Stimulated activated CD4-positive, alpha-beta T cell treated with anti-CD3 and anti-CD28 coated beads, Interleukin-4, amount 100 ng/mL, for 4 hours (primary cell): ENCODE results near the gene NAPSA.

Source experiments
- DNase-seq, 2 experiments: peaks; one replicate each; pipeline ENCODE4 v3.0.0-alpha.2; 2020

The NAPSA gene

DNA sequence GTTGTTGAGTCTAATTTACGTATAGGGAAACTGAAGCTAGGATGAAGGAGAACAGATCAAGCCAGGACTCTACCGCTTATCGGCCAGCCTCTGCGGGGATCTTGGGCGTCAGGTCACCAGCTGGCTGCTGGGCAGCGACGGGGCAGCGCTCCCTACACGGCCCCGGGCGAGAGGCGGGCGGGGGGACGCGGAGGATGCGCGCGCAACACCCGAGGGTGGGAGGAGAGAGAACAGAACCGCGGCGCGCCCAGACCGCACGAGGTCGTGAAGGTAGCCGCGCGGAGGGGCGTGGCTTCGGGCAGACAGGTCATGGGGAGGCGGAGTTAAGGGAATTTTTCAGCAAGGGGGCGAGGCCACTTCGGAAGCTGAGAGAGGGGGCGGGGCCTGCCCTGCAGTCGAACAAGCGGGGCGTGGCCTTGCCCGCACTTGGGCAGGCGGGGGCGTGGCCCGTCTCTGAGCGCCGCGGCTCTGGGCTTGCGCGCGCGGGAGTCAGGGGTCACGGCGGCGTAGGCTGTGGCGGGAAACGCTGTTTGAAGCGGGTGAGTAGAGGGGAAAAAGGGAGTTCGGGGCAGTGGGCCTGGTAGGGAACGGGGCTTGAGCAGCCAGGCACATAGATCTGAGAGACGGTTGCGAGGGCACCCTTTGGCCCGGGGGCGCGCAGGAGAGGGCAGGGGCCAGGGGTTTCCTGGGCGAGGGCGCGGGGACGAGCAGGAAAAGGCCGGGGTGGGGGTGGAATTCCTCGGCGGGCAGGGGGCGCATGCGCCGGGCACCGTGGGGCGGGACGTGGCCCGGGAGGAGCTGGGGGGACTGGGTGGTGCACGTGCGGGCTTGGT is 18.6 kb upstream of the NAPSA start, which contains the start of gene POLD1:
Gene POLD1, plus strand, starts transcription at position 496 of the 833 bp plus-strand sequence. CDS start 14,505 bp downstream, outside the sequence.
- DNase-seq = peak; percentile 99

DNA sequence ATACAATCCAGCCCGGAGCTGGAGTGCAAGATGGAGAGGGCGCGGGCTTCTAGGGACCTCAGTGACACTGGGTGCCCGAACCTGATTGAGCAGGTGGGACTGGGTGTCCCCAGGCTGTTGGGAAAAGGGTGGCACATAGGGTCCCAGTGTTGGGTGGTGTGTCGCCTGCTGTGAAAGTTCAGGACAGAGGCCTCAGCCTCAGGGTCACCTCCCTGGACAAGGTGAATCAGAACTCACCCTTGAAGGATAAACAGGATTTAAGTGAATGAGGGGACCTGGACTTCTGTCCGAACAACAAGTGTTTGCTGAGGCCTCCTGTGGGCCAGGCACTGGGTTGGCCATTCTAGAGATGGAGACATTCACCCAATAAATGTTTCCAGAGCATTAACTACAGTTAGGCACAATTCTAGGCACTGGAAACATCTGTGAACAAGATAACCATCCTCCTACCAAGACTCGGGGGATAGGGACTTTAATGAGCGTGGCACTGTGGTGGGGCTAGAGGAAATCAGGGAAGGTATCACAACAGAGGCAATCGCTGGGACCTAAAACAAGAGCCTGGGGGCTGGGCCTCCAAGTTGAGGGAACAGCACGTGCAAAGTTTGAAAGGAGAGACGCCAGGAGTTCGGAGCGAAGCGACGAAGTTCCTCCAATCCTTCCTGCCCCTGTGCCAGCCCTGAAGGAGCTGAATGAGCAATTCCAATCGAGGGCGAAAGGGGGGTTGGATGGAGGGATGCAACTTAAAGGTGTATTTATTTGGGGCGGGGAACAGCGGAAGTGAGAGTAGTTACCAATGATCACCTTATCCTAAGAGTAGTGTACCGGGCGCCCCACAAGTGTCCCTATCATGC is 17.8 kb upstream of the NAPSA start:
- no peak for DNase-seq

DNA sequence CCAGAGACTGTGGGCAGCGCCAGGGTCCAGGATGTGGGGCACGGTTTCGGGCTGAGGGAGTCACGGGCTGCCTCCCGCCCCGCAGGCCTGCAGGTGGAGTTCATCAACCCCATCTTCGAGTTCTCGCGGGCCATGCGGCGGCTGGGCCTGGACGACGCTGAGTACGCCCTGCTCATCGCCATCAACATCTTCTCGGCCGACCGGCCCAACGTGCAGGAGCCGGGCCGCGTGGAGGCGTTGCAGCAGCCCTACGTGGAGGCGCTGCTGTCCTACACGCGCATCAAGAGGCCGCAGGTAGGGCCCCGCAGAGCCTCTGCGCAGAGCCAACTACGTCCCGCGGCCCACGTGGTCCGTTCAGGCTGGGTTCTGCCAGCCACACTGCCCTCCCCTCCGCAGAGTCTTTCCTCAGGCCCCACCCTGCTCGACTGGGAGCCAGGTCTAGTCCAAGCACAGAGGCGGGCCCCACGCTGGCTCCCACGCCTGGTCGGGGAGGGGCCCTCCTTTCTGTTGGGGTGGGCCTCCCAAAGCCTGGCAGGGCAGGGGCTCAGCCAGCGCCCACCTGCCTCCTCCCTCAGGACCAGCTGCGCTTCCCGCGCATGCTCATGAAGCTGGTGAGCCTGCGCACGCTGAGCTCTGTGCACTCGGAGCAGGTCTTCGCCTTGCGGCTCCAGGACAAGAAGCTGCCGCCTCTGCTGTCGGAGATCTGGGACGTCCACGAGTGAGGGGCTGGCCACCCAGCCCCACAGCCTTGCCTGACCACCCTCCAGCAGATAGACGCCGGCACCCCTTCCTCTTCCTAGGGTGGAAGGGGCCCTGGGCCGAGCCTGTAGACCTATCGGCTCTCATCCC is 16.7 kb upstream of the NAPSA start:
- DNase-seq = no peak

DNA sequence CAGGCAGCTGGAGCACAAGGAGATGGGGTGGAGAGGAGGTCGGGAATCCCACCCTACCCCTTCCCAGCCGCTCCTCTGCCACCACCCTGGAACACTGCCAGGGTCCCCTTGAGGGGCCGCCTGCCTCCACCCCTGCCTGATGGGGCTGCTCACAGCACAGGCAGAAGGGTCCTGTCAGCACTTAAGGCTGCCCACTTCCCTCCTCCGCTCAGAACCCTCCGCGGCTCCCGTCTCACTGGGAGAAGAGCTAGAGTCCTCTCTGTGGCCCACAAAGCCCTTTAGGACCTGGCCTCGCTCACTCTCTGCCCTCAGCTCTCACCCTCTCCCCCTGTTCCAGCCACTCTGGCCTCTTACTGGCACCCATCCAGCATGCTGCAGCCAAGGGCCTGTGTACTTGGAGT is 15.3 kb upstream of the NAPSA start:
- DNase-seq = no peak

DNA sequence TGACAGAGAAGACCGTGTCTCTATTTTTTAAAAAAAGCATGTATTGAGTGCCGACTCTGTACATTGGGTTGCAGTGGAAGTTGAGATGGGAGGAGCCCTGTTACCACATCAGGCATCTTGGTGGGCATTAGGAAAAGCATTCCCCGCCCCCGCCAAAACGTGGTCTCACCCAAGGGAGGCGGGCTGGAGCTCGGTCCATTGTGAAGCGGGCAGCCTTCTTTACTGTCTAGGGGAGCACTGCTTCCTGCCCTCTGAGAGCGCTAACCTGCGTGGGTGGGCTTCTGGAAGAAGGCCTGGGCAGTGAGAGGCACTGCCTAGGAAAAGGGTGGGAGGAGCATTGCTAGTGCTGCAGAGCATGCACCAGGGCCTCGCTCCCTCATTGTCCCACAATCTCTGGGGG is 14.7 kb upstream of the NAPSA start:
- DNase-seq = no peak

DNA sequence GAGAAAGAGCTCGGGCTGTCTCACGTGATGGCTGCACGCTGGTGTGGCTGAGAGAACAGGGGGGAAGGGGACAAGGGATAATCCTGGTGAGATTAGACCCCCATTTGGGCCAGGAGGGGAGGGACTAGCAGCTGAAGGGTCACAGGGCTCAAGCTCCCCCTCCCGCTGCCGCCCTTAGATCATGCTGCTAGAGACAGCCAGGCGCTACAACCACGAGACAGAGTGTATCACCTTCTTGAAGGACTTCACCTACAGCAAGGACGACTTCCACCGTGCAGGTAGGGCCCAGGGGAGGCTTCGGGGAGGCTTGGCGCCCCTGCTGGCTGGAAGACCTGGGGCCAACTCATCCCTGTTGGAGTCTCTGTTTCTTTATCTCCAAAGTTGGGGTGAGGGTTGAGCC is 14.2 kb upstream of the NAPSA start:
- no peak for DNase-seq

DNA sequence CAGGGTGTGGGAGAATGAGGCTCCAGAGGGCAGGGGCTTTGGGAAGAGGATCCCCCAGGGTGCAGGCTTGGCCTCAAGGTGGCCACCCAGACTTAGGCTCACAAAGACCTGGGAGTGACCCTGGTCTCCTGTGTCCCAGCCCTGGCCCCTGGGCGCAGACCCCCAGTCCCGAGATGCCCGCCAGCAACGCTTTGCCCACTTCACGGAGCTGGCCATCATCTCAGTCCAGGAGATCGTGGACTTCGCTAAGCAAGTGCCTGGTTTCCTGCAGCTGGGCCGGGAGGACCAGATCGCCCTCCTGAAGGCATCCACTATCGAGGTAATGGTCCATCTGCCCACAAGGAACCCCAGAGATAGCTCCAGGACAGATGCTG is 13.4 kb upstream of the NAPSA start:
- DNase-seq = no peak

DNA sequence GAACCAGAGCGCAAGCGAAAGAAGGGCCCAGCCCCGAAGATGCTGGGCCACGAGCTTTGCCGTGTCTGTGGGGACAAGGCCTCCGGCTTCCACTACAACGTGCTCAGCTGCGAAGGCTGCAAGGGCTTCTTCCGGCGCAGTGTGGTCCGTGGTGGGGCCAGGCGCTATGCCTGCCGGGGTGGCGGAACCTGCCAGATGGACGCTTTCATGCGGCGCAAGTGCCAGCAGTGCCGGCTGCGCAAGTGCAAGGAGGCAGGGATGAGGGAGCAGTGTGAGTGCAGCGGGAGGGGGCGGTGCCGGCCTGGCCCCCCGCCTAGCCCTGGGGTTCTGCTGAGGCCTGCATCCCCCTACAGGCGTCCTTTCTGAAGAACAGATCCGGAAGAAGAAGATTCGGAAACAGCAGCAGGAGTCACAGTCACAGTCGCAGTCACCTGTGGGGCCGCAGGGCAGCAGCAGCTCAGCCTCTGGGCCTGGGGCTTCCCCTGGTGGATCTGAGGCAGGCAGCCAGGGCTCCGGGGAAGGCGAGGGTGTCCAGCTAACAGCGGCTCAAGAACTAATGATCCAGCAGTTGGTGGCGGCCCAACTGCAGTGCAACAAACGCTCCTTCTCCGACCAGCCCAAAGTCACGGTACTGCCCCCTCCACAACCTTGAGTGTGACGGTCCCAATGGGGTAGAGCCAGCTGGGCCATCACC is 12.9 kb upstream of the NAPSA start:
- DNase-seq = no peak

DNA sequence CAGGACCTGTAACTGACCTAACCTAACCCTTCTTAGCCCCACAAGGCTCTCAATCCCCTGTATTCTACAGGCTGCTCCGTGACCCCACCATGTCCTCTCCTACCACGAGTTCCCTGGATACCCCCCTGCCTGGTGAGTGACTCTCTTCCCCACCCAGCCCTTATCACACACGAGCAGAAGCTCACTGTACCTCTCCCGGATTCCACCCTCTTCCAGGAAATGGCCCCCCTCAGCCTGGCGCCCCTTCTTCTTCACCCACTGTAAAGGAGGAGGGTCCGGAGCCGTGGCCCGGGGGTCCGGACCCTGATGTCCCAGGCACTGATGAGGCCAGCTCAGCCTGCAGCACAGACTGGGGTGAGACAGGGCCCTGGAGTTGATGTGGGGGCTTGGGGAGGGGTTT is 12.1 kb upstream of the NAPSA start:
- no peak for DNase-seq

DNA sequence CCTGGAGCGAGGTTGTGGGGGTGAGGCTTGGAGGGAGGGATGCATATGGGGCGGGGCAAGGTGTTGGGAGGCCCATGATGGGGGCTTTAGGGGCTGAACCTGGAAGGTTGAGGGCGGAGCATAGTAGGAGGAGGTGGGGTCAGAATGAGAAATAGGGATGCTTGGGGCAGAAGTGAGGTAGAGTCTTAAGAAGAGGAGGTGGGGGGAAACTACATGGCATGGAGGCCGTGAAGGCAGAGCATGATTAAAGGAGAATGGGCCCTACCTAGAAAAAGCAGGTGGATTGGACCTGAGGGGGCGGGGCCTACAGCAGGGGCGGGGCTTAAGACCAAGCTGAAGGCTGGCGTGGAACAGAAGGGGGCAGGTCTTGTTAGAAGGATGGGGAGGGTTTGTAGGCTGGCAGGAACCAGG is 11.6 kb upstream of the NAPSA start:
- peak; percentile 54 for DNase-seq

DNA sequence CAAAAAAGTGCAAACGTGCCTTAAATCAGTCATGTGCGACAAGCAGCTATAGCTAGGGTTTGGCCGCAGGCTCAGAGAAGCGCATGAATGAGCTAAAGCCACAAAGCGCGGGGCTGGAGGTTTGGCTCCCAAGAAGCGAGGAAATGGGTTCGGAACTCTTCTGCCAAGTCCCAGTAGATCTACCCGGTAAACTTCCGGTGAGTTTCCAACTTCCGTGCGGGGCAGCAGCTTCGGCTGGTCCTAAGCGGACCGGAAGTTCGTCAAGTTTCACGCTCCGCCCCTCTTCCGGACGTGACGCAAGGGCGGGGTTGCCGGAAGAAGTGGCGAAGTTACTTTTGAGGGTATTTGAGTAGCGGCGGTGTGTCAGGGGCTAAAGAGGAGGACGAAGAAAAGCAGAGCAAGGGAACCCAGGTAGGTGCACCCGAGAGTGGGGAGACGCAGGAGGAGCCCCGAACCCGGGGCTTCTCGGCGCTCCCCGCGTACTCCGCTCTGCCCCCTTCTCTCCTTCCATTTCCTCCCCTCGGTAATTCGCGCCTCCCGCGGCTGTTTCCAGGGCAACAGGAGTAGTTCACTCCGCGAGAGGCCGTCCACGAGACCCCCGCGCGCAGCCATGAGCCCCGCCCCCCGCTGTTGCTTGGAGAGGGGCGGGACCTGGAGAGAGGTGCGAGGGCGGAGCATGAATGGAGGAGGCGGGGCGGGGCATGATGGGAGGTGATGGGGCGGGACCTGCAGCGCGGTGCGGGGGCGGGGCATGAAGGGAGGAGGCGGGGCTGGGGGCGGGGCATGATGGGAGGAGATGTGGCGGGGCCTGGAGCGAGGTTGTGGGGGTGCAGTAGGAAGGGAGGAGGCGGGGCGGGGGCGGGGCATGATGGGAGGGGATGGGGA is 11.0 kb upstream of the NAPSA start, which contains the start of gene NR1H2:
Gene NR1H2, plus strand, starts transcription at position 292 of the 885 bp plus-strand sequence. CDS start 1,149 bp downstream, outside the sequence.
- DNase-seq = peak; percentile 91 to 93

DNA sequence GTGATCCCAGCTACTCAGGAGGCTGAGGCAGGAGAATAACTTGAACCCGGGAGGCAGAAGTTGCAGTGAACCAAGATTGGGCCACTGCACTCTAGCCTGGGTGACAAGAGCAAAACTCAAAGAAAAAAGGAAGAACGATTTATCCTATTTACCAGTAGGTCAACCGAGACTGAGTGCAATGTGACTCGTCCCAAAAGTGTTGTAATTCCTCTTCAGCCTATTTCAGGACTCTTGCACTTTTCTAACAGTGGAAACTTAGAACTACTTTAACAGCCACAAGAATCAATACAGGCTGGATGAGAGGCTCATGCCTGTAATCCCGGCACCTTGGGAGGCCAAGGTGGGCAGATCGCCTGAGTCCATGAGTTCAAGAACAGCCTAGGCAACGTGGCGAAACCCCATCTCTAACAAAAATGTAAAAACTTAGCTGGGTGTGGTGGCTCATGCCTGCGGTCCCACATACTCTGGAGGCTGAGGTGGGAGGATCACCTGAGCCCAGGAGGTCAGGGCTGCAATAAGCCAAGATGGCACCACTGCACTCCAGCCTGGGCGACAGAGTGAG is 6.6 kb upstream of the NAPSA start:
- no peak for DNase-seq

DNA sequence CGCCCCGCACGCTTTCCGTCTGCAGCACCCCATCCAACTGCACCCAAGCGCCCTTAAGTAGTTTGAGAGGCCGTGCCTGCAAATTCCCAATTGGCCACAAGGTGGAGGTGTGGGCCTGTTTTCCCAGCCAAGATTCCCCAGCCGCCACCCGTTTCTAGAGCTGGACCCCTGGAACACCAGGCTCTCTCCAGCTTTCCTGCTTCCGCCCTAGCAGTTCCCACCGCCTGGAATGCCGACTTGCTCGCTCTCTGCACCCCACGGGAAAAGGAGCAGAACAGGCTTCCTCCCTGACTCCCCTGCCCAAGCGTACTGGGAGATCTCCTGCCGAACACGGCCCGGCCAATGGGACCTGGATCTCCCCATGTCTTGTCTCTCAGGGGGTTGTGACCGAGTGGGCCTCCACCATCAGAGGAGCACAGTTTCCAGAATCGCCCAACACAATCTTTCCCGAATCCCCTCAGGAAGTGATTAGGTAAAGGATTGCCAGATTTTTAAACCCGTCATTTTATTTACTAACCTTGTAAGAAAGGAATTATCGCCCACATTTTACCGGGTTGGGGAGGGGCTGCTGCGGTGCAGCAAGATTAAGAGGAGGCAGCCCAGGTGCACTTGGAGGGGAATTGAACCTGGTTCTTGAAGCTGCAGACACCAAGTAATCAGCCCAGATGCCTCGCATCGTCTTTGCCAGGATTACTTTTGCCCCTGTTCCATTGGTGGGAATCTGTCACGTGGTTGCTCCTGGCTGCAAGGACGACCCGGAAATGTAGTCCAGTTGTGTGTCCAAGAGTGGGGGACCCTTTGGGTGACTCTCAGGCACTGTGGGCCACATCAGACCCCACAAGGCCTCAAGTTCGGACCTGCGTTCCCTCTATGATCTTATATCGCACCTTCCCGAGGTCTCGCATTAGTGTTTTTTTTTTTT is 3.5 kb upstream of the NAPSA start:
- peak; percentile 70 for DNase-seq

DNA sequence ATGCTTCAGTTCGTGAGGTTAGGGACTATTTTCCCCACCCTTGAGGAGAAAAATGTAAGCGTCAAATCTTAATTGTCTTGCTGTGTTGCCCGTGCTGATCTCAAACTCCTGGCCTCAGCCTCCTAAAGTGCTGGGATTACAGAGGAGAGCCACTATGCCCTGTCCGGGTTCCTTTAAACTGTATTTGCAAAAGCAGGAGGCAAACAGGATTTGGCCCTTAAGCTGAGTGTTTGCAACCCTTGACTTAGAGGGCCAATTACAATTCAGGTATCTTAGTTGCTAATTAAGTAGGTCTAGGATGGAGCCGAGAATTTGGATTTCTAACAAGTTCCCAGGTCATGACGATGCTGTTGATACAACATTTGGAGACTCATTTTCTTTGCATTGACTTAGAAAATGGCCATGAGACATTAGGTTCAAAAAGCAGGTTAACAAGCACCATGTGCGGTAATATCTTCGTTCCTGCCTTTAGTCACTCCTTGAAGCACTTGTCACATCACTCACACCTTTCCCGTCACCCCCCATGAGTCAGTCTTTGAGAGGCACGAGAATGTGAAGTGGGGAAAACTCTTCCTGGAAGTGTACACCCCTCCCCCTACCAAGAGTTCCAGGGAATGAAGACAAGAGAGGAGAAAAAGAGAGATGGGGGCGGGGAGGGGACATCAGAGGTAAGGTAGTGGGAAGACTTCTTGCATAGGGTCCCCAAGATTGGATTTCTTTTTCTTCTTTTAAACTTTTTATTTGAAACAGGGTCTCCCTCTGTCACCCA is 2.6 kb downstream of the NAPSA start:
- DNase-seq = peak in 1 of 2 experiments; percentile 40

DNA sequence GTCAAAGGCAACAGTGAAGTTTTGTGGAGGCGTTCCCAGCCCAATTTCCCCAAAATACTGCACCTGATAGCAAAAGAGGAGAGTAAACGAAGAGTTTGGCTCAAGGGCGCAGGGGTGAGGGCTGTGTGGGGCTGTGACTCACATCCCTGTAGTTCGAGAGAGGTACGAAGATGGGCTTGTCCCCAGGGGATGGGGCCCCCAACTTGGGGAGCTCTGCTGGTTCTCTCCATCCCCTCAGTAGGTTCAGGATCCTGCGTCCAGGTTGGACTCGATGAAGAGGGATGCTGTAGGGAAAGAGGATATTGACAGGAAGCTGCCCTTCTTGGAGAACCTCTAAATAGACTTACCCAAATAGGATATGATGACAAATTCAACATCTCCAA is 3.4 kb downstream of the NAPSA start:
- no peak for DNase-seq

DNA sequence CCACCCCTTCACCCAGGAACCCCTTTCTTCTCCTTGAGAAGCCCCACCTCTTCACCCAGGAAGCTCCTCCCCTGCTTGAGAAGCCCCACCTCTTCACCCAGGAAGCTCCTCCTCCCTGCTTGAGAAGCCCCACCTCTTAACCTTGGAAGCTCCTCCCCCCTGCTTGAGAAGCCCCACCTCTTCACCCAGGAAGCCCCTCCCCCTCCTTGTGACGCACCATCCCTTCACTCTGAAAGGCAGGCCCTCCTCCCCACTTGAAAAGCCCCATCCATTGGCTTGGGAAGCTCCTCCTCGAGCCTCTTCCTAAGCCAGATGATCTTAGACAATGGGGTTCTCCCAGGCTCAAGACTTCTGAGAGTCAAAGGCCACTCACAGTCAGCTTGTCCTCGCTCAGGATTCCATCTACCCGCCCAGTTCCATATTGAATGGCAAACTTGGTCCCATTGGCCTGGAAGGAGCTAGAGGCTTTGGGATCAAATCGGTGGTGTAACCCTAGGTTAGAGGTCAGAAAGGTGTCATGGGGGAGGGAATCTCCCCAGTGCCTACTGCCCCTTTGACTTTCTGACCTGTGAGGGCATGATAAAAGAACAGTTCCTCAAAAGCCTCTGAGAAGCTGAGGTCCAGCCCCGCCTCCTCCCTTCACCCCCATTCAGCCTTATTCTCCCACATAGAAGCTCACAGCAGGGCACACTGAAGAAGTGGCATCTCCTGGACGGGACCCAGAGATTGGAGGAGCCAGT is 4.0 kb downstream of the NAPSA start:
- no peak for DNase-seq

DNA sequence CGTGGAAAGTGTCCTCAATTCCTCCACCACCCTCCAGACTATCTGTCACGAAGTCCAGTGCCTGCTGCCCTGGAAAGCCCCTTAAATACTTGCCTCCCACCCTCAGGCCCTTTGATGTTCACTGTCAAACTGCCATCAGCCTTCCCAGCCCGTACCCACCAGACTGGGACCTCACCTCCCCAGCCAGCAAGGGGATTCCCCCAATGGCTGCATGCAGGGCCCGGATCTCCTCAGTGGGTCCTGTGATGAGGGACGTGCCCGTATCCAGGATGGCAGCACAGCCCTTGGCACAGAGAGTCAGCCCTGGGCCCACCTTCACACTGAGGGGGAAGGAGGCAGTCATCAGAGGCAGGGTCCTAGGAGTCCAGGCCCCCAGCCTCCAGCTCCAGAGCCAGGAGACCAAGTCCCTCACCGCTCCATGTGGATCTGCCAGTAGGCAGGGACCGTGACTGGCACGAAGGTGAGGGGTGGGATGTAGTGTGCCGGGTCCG is 6.1 kb downstream of the NAPSA start:
- no peak for DNase-seq
